Colonic mucosa (tissue), 4 donors: ENCODE data around the gene CFAP77. TPM values are rescaled to one million over a fixed set of nuclear protein-coding genes. Genes with fewer than 3 reads are reported as not detected.

Source experiments
- DNase-seq: peaks from one replicate; pipeline ENCODE4 v3.0.0-alpha.2; 2020
- H3K27ac ChIP-seq: fragments of 200-600 bp; one replicate; pipeline ENCODE4 v1.8.0; 2021
- H3K27me3 ChIP-seq: fragments of 200-600 bp; one replicate; pipeline ENCODE4 v1.8.0; 2021
- H3K36me3 ChIP-seq: fragments of 200-600 bp; one replicate; pipeline ENCODE4 v1.8.0; 2021
- H3K4me1 ChIP-seq: fragments of 200-600 bp; one replicate; pipeline ENCODE4 v1.8.0; 2021; ENCODE audit warnings: mild to moderate bottlenecking
- H3K4me3 ChIP-seq: fragments of 200-600 bp; one replicate; pipeline ENCODE4 v1.8.0; 2021
- H3K9ac ChIP-seq, 2 donors: one replicate each; pipeline ENCODE4 v1.7.0; 2013; ENCODE audit warnings: control low read depth in 2 of 2, low read depth in 2 of 2, low read length in 2 of 2
- H3K9me3 ChIP-seq: fragments of 200-600 bp; one replicate; pipeline ENCODE4 v1.8.0; 2021
- CTCF ChIP-seq: fragments of 200-600 bp; IDR thresholded peaks from one replicate; pipeline ENCODE4 v1.8.0; 2022; ENCODE audit warnings: antibody characterized with exemption, mild to moderate bottlenecking
- intact Hi-C: fragments of 100-400 bp; cut with DNase I; formaldehyde crosslinking; loops from one replicate; pipeline ENCODE4 v1.14.1; 2022
- total RNA-seq, 2 donors: library from RNA; stranded (reverse); fragmentation: NEBNext Ultra II Directional in 1 of 2; extraction: Animal tissue kit (Norgen Biotek cat#: 25700) in 1 of 2; gene quantifications; one replicate each; pipeline ENCODE4 v1.2.1, GENCODE V29; 2021
- donor health status: healthy.
- donor health status: DM: no; HTN: no; CAD: no.
- donor health status: DM: no; HTN: no; CAD: no.

The CFAP77 gene
- total RNA-seq, 2 donors from 2014 or later: not detected

GRCh38 chr9:132489536-132489935 lies 79.5 kb downstream of the CFAP77 start:
- no peaks in the 10 kb centered on the region for H3K9me3 ChIP-seq
- no peak for TF ChIP-seq CTCF
- intact Hi-C loops: no loop called here
- no peaks in the 10 kb centered on the region for H3K36me3 ChIP-seq
- no peak overlapping the region for H3K9ac ChIP-seq
- DNase-seq: no peak
- H3K4me3 ChIP-seq: no peak overlapping the region
- no peak overlapping the region for H3K27ac ChIP-seq
- peaks cover 11% of the 10 kb centered on the region for H3K27me3 ChIP-seq
- no peaks in the 10 kb centered on the region for H3K4me1 ChIP-seq

GRCh38 chr9:132494857-132495256 lies 84.8 kb downstream of the CFAP77 start:
- no peak for TF ChIP-seq CTCF
- H3K27me3 ChIP-seq: no peaks in the 10 kb centered on the region

GRCh38 chr9:132497731-132498130 lies 87.7 kb downstream of the CFAP77 start:
- DNase-seq: no peak
- no peaks in the 10 kb centered on the region for H3K9me3 ChIP-seq
- H3K9ac ChIP-seq: no peak overlapping the region
- TF ChIP-seq CTCF: no peak
- no peak overlapping the region for H3K27ac ChIP-seq
- no peaks in the 10 kb centered on the region for H3K36me3 ChIP-seq
- H3K4me1 ChIP-seq: no peaks in the 10 kb centered on the region
- no peaks in the 10 kb centered on the region for H3K27me3 ChIP-seq
- no peak overlapping the region for H3K4me3 ChIP-seq
- intact Hi-C loops: no loop called here

More at GRCh38 chr9:132494857-132495256, 84.8 kb downstream of the CFAP77 start:
- no peaks in the 10 kb centered on the region for H3K4me1 ChIP-seq
- H3K27ac ChIP-seq: no peak overlapping the region
- H3K36me3 ChIP-seq: no peaks in the 10 kb centered on the region
- no peaks in the 10 kb centered on the region for H3K9me3 ChIP-seq
- H3K4me3 ChIP-seq: no peak overlapping the region
- intact Hi-C loops: no loop called here
- no peak for DNase-seq
- H3K9ac ChIP-seq: no peak overlapping the region

GRCh38 chr9:132498531-132499210 lies 88.7 kb downstream of the CFAP77 start:
- Histone ChIP-seq H3K36me3 (no peaks in the 10 kb centered on the region), H3K4me1 (no peaks in the 10 kb centered on the region), H3K4me3 (no peak overlapping the region), H3K9ac (no peak overlapping the region), H3K27me3 (no peaks in the 10 kb centered on the region), H3K9me3 (no peaks in the 10 kb centered on the region), H3K27ac (no peak overlapping the region)
- TF ChIP-seq CTCF: no peak
- no peak for DNase-seq
- intact Hi-C loops: no loop called here

GRCh38 chr9:132499251-132499650 lies 89.2 kb downstream of the CFAP77 start:
- no peak overlapping the region for H3K4me3 ChIP-seq
- no peaks in the 10 kb centered on the region for H3K27me3 ChIP-seq
- no peaks in the 10 kb centered on the region for H3K9me3 ChIP-seq
- H3K9ac ChIP-seq: no peak overlapping the region
- H3K27ac ChIP-seq: no peak overlapping the region
- H3K36me3 ChIP-seq: no peaks in the 10 kb centered on the region
- no peaks in the 10 kb centered on the region for H3K4me1 ChIP-seq
- no peak for DNase-seq
- TF ChIP-seq CTCF: no peak
- intact Hi-C loops: no loop called here
